Activated T-helper 2 cell treated with anti-CD3 and anti-CD28 coated beads, Interferon-gamma antibody, Interleukin-2, Interleukin-4, amounts not matched to agents 10 μg/mL and 5 μg/mL and 100 μg/mL, durations not matched to agents 14 hours and 24 hours and 36 hours (primary cell): ENCODE measurements around the gene RGS7BP. TPM values are rescaled to one million over a fixed set of nuclear protein-coding genes. Genes with fewer than 3 reads are reported as not detected.

Source experiments
- DNase-seq: peaks from one replicate; pipeline ENCODE4 v3.0.0; 2021; ENCODE audit warnings: low spot score
- H3K27ac Mint-ChIP-seq: one replicate; pipeline ENCODE4 v1.8.0; 2021; ENCODE audit warnings: mixed read lengths
- H3K27me3 Mint-ChIP-seq: one replicate; pipeline ENCODE4 v1.8.0; 2021; ENCODE audit warnings: low read depth, mixed read lengths
- H3K36me3 Mint-ChIP-seq: one replicate; pipeline ENCODE4 v1.8.0; 2021; ENCODE audit warnings: low read depth, mixed read lengths
- H3K4me1 Mint-ChIP-seq: one replicate; pipeline ENCODE4 v1.8.0; 2021; ENCODE audit warnings: low read depth, mixed read lengths
- H3K4me3 Mint-ChIP-seq: one replicate; pipeline ENCODE4 v1.8.0; 2021; ENCODE audit warnings: low read depth, mild to moderate bottlenecking, moderate library complexity, mixed read lengths
- H3K9me3 Mint-ChIP-seq: one replicate; pipeline ENCODE4 v1.8.0; 2021; ENCODE audit warnings: mixed read lengths
- intact Hi-C: fragments of 100-400 bp; cut with micrococcal nuclease; formaldehyde crosslinking; loops from one replicate; pipeline ENCODE4 v1.15.1; 2023
- total RNA-seq: library from RNA; stranded (reverse); gene quantifications from 2 replicates; pipeline ENCODE4 v1.2.3, GENCODE V29; 2022

RGS7BP gene
- total RNA-seq, 1 donor from 2014 or later: not detected

- H3K4me1 Mint-ChIP-seq: no peaks in the 10 kb centered on the region
- no peak for DNase-seq
- H3K36me3 Mint-ChIP-seq: no peaks in the 10 kb centered on the region
- intact Hi-C loops: no loop called here
- H3K4me3 Mint-ChIP-seq: no peak overlapping the region
- no peak overlapping the region for H3K27ac Mint-ChIP-seq
- peaks cover 9% of the 10 kb centered on the region for H3K27me3 Mint-ChIP-seq
- no peaks in the 10 kb centered on the region for H3K9me3 Mint-ChIP-seq
These were observed 110.1 kb downstream of the RGS7BP start for GRCh38 chr5:64615895-64616294.

- H3K27me3 Mint-ChIP-seq: peaks cover 3% of the 10 kb centered on the region
- H3K27ac Mint-ChIP-seq: no peak overlapping the region
- H3K4me1 Mint-ChIP-seq: no peaks in the 10 kb centered on the region
- H3K4me3 Mint-ChIP-seq: no peak overlapping the region
- intact Hi-C loops: no loop called here
- no peaks in the 10 kb centered on the region for H3K9me3 Mint-ChIP-seq
- no peaks in the 10 kb centered on the region for H3K36me3 Mint-ChIP-seq
- no peak for DNase-seq
These were observed 113.8 kb downstream of the RGS7BP start for GRCh38 chr5:64619609-64620008.

DNA sequence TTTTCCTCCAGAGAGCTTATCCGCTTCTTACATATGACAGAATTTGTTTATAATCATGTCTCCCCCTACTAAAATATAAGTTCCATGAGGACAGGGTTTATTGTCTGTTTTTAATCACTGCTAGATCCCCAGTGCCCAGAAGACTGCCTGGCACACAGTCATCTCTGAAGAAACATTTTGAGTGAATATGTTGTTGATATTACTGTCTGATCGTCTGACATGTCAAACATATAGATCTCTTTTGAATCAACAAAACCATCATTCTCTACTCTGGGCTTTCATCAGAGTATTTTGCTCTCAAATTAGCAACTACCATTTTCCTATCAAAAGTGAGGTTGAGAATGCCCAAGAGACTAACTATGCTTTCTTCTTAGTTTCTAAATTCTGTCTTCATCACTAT, 117.2 kb downstream of the RGS7BP start:
- no peaks in the 10 kb centered on the region for H3K36me3 Mint-ChIP-seq
- H3K4me1 Mint-ChIP-seq: no peaks in the 10 kb centered on the region
- no peak for DNase-seq
- H3K27me3 Mint-ChIP-seq: peaks cover 14% of the 10 kb centered on the region
- no peaks in the 10 kb centered on the region for H3K9me3 Mint-ChIP-seq
- no peak overlapping the region for H3K4me3 Mint-ChIP-seq
- no peak overlapping the region for H3K27ac Mint-ChIP-seq
- intact Hi-C loops: no loop called here

GRCh38 chr5:64625678-64626077, 119.9 kb downstream of the RGS7BP start:
- H3K9me3 Mint-ChIP-seq: no peaks in the 10 kb centered on the region
- intact Hi-C loops: no loop called here
- H3K27me3 Mint-ChIP-seq: peaks cover 14% of the 10 kb centered on the region
- H3K27ac Mint-ChIP-seq: no peak overlapping the region
- no peaks in the 10 kb centered on the region for H3K4me1 Mint-ChIP-seq
- H3K4me3 Mint-ChIP-seq: no peak overlapping the region
- DNase-seq: no peak
- no peaks in the 10 kb centered on the region for H3K36me3 Mint-ChIP-seq

GRCh38 chr5:64628901-64629300, 123.1 kb downstream of the RGS7BP start:
- Mint-ChIP-seq H3K4me3 (no peak overlapping the region), H3K27ac (no peak overlapping the region), H3K36me3 (no peaks in the 10 kb centered on the region), H3K27me3 (peaks cover 12% of the 10 kb centered on the region), H3K4me1 (no peaks in the 10 kb centered on the region), H3K9me3 (no peaks in the 10 kb centered on the region)
- intact Hi-C loops: no loop called here
- DNase-seq: no peak

- Mint-ChIP-seq H3K36me3 (no peaks in the 10 kb centered on the region), H3K4me3 (no peak overlapping the region), H3K9me3 (no peaks in the 10 kb centered on the region), H3K27ac (no peak overlapping the region), H3K27me3 (peaks cover 12% of the 10 kb centered on the region), H3K4me1 (no peaks in the 10 kb centered on the region)
- intact Hi-C loops: no loop called here
- no peak for DNase-seq
These were observed 124.0 kb downstream of the RGS7BP start for GRCh38 chr5:64629841-64630240.

- no peaks in the 10 kb centered on the region for H3K36me3 Mint-ChIP-seq
- no peaks in the 10 kb centered on the region for H3K9me3 Mint-ChIP-seq
- intact Hi-C loops: no loop called here
- DNase-seq: no peak
- H3K4me3 Mint-ChIP-seq: no peak overlapping the region
- peaks cover 4% of the 10 kb centered on the region for H3K4me1 Mint-ChIP-seq
- no peak overlapping the region for H3K27ac Mint-ChIP-seq
- peaks cover 13% of the 10 kb centered on the region for H3K27me3 Mint-ChIP-seq
These were observed 126.4 kb downstream of the RGS7BP start for GRCh38 chr5:64632251-64632650.

- H3K9me3 Mint-ChIP-seq: no peaks in the 10 kb centered on the region
- peaks cover 5% of the 10 kb centered on the region for H3K4me1 Mint-ChIP-seq
These were observed 129.3 kb downstream of the RGS7BP start for GRCh38 chr5:64634997-64635686.

DNA sequence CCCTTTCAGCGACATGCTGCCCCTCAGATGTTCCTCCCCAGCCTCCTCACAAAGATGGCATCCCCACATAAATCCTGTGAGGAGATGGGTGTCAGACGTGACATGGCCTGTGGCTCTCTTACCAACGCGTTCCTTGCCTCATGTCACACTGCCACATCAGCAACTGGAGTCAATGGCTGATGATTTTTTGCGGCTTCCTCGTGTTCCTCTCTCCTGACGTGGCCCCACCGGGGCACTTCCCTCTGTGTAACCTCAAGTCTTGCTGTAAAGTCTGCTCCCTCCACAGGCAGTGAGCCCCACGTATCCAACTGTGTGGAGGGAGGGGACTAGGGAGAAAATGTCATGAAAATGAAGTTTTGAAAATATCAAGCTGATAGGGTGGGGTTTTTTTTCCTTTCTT, 131.3 kb downstream of the RGS7BP start:
- Mint-ChIP-seq H3K27ac (no peak overlapping the region), H3K27me3 (peaks cover 23% of the 10 kb centered on the region), H3K4me3 (no peak overlapping the region), H3K9me3 (no peaks in the 10 kb centered on the region), H3K4me1 (peaks cover 5% of the 10 kb centered on the region), H3K36me3 (no peaks in the 10 kb centered on the region)
- no peak for DNase-seq
- intact Hi-C loops: no loop called here

More at GRCh38 chr5:64634997-64635686, 129.3 kb downstream of the RGS7BP start:
- Mint-ChIP-seq H3K27me3 (peaks cover 23% of the 10 kb centered on the region), H3K27ac (no peak overlapping the region), H3K4me3 (no peak overlapping the region), H3K36me3 (no peaks in the 10 kb centered on the region)
- DNase-seq: no peak
- intact Hi-C loops: loop anchor here (1.0 kb wide), 2 partner anchors 149 to 848 kb away; no protein-coding TSS in a partner anchor

GRCh38 chr5:64637837-64638443, 132.1 kb downstream of the RGS7BP start:
- Mint-ChIP-seq H3K27me3 (peaks cover 23% of the 10 kb centered on the region), H3K4me1 (peaks cover 5% of the 10 kb centered on the region), H3K4me3 (no peak overlapping the region), H3K9me3 (no peaks in the 10 kb centered on the region), H3K36me3 (no peaks in the 10 kb centered on the region), H3K27ac (no peak overlapping the region)
- intact Hi-C loops: no loop called here
- no peak for DNase-seq

GRCh38 chr5:64644831-64645230, 139.0 kb downstream of the RGS7BP start:
- intact Hi-C loops: no loop called here
- no peaks in the 10 kb centered on the region for H3K9me3 Mint-ChIP-seq
- H3K27me3 Mint-ChIP-seq: no peaks in the 10 kb centered on the region
- H3K36me3 Mint-ChIP-seq: no peaks in the 10 kb centered on the region
- DNase-seq: no peak
- H3K27ac Mint-ChIP-seq: no peak overlapping the region
- H3K4me3 Mint-ChIP-seq: no peak overlapping the region
- no peaks in the 10 kb centered on the region for H3K4me1 Mint-ChIP-seq

DNA sequence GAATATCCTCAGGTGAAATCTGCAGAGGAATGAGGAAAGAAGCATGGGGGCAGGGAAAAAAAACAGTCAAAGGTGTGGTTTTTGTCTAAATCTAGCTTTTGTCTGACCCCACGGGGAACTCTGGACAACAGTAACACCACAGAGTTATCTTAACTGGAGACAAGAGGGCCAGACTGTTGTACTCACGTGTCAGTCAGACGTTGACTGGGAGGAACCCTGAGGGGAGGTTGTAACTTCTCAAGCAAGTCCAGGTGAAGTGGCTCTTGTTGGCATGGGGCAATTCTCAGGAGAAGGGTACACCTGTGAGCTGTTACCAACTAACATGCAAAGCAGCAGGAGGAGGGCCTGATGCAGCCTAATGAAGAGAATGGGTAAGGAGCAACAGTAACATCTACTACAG, 140.4 kb downstream of the RGS7BP start:
- no peak overlapping the region for H3K27ac Mint-ChIP-seq
- no peak for DNase-seq
- intact Hi-C loops: no loop called here

GRCh38 chr5:64649512-64649911, 143.7 kb downstream of the RGS7BP start:
- Mint-ChIP-seq H3K4me3 (no peak overlapping the region), H3K36me3 (no peaks in the 10 kb centered on the region), H3K9me3 (no peaks in the 10 kb centered on the region), H3K27ac (no peak overlapping the region), H3K4me1 (no peaks in the 10 kb centered on the region), H3K27me3 (peaks cover under 1% of the 10 kb centered on the region)
- intact Hi-C loops: no loop called here
- DNase-seq: no peak

More for the DNA sequence above, 140.4 kb downstream of the RGS7BP start:
- no peaks in the 10 kb centered on the region for H3K9me3 Mint-ChIP-seq
- no peaks in the 10 kb centered on the region for H3K4me1 Mint-ChIP-seq
- H3K4me3 Mint-ChIP-seq: no peak overlapping the region
- H3K27me3 Mint-ChIP-seq: no peaks in the 10 kb centered on the region
- H3K36me3 Mint-ChIP-seq: no peaks in the 10 kb centered on the region
